K562 (cell line): ENCODE data around the gene CAV1. TPM values are rescaled to one million over a fixed set of nuclear protein-coding genes. Genes with fewer than 3 reads are reported as not detected.

Experiments
- ATAC-seq: fragments of 200-7000 bp; cut with Tn5 transposase; 3 replicates; pipeline ENCODE4 v1.9.1; 2020; ENCODE audit warnings: moderate library complexity
- BruUV-seq: library from RNA; stranded (reverse); fragments of 400-500 nt; replicated peaks from 2 replicates; lab custom pipeline; 2021; lab: Mats Ljungman, UMichigan
- CTCF ChIA-PET: fragments of 300-600 bp; formaldehyde crosslinking; extraction: SDS; loops from one replicate; lab custom pipeline; 2021; ENCODE audit warnings: low intra/inter-chr PET ratio; lab: Yijun Ruan, JAX
- POLR2A ChIA-PET: fragments of 300-600, 350-650 bp; sonication (Branson Sonifier 250); formaldehyde crosslinking; extraction: SDS; loops from one replicate; lab custom pipeline; 2021; ENCODE audit warnings: antibody characterized with exemption, inconsistent platforms; lab: Yijun Ruan, JAX
- DNase-seq, 4 experiments: peaks; one replicate each; pipeline versions ENCODE4 v3.0.0 to v3.0.0-alpha.2; 2011 to 2018; ENCODE audit warnings: low spot score in 3 of 4, mixed read lengths in 3 of 4; ENCODE audit errors: extremely low read depth in 1 of 4
- FAIRE-seq: peaks from 2 replicates; lab custom pipeline; 2011; peaks lifted over from hg19 to GRCh38; lab: Jason Lieb, UNC
- H2AFZ ChIP-seq: 2 replicates; pipeline ENCODE4 v1.6.0; 2011; ENCODE audit warnings: low read depth, low read length, control low read depth, inconsistent platforms
- H3K27ac ChIP-seq: fragments of 200-600 bp; 3 replicates; pipeline ENCODE4 v1.8.0; 2011; ENCODE audit warnings: low read depth, mild to moderate bottlenecking, control low read depth, inconsistent platforms, low read length, moderate library complexity, mixed read lengths; ENCODE audit errors: extremely low read depth
- H3K27me3 ChIP-seq, 2 experiments: fragments of 300-600 bp in 1 of 2; 2 replicates in 1 of 2; 3 replicates in 1 of 2; pipeline versions ENCODE4 v1.6.0 to v1.8.0; 2011; ENCODE audit warnings: inconsistent platforms in 2 of 2, low read length in 2 of 2, mild to moderate bottlenecking in 1 of 2, mixed read lengths in 1 of 2, moderate library complexity in 1 of 2; ENCODE audit not compliant: control insufficient read depth in 2 of 2, insufficient read depth in 2 of 2
- H3K36me3 ChIP-seq: fragments of 300-600 bp; 3 replicates; pipeline ENCODE4 v1.8.0; 2011; ENCODE audit warnings: mild to moderate bottlenecking, low read length, inconsistent platforms; ENCODE audit not compliant: control insufficient read depth, insufficient read depth
- H3K4me1 ChIP-seq, 2 experiments: fragments of 200-600 bp in 1 of 2; replicated peaks in 1 of 2; 2 replicates in 1 of 2; 3 replicates in 1 of 2; pipeline versions ENCODE4 v1.5.1 to v1.8.0; 2011; ENCODE audit warnings: inconsistent platforms in 2 of 2, low read length in 2 of 2, mild to moderate bottlenecking in 1 of 2, mixed read lengths in 1 of 2, moderate library complexity in 1 of 2; ENCODE audit not compliant: control insufficient read depth in 2 of 2, insufficient read depth in 2 of 2
- H3K4me2 ChIP-seq: 2 replicates; pipeline ENCODE4 v1.6.1; 2011; ENCODE audit warnings: low read length, control low read depth, inconsistent platforms, mixed read lengths; ENCODE audit not compliant: insufficient read depth
- H3K4me3 ChIP-seq: fragments of 200-600 bp; sonication (generic), shearing (Covaris generic); 2 replicates; pipeline ENCODE4 v1.5.1; 2016; ENCODE audit warnings: control low read depth, inconsistent platforms
- H3K79me2 ChIP-seq: fragments of 200-600 bp; 3 replicates; pipeline ENCODE4 v1.8.0; 2011; ENCODE audit warnings: low read length, inconsistent platforms; ENCODE audit not compliant: control insufficient read depth, insufficient read depth
- H3K9ac ChIP-seq, 2 experiments: 2 replicates each; pipeline versions ENCODE4 v1.6.0 to v1.6.1; 2011; ENCODE audit warnings: low read depth in 2 of 2, low read length in 2 of 2, control low read depth in 1 of 2, inconsistent platforms in 1 of 2, mild to moderate bottlenecking in 1 of 2, mixed read lengths in 1 of 2; ENCODE audit not compliant: insufficient read depth in 1 of 2
- H3K9me1 ChIP-seq: one replicate; pipeline ENCODE4 v1.6.0; 2011; ENCODE audit warnings: inconsistent platforms, mild to moderate bottlenecking, low read length, moderate library complexity; ENCODE audit not compliant: control insufficient read depth, insufficient read depth
- H3K9me3 ChIP-seq: replicated peaks from 2 replicates; pipeline ENCODE4 v1.5.1; 2011; ENCODE audit warnings: low read depth, low read length, inconsistent platforms; ENCODE audit not compliant: control insufficient read depth, insufficient read depth
- H4K20me1 ChIP-seq: replicated peaks from 2 replicates; pipeline ENCODE4 v1.6.1; 2011; ENCODE audit warnings: low read length, inconsistent platforms, mixed read lengths; ENCODE audit not compliant: control insufficient read depth, insufficient read depth
- SMAD2 ChIP-seq: fragments of 150-350 bp; IDR thresholded peaks from 2 replicates; pipeline ENCODE4 v1.6.1; 2014; ENCODE audit warnings: low read depth, mild to moderate bottlenecking, low read length
- TAF1 ChIP-seq: IDR thresholded peaks from 2 replicates; pipeline ENCODE4 v1.6.1; 2011; ENCODE audit warnings: mild to moderate bottlenecking, low read length, moderate library complexity; ENCODE audit not compliant: insufficient read depth, control insufficient read depth, severe bottlenecking; ENCODE audit errors: extremely low read depth
- WGBS: fragments of 100-300 bp; shearing (Covaris generic); methylation state at CpG from one replicate; pipeline ENCODE4 v1.1.6; 2016; ENCODE audit warnings: low coverage, mixed read lengths; ENCODE audit not compliant: insufficient coverage; ENCODE audit errors: missing lambda C conversion rate; 5-methylcytosine and 5-hydroxymethylcytosine counted together
- in situ Hi-C: fragments of 300-500 bp; cut with MboI; formaldehyde crosslinking; loops from 4 replicates; pipeline ENCODE4 v1.15.0; 2018; ENCODE audit warnings: inconsistent platforms, mixed read lengths
- intact Hi-C: fragments of 100-400 bp; cut with micrococcal nuclease; formaldehyde crosslinking; loops from 2 replicates; pipeline ENCODE4 v1.14.2; 2022
- polyA plus RNA-seq, 8 experiments: library from polyadenylated mRNA; depleted of rRNA in 4 of 8; stranded (reverse) in 5 of 8; unstranded in 3 of 8; fragments of >200 nt; fragmentation: Nextera tagmentation in 2 of 8; fragmentation: Illumina TruSeq in 1 of 8; extraction: Ambion mirVana in 2 of 8; extraction: Trizol in 1 of 8; gene quantifications; 2 replicates each; pipeline versions ENCODE4 v1.2.1 to v1.2.3, GENCODE V29; 2011 to 2014; ENCODE audit warnings: inconsistent platforms in 1 of 8, missing spikeins in 1 of 8
- total RNA-seq, 7 experiments: library from RNA; depleted of rRNA in 6 of 7; stranded (reverse); fragments of >200 nt in 6 of 7; fragmentation: Illumina TruSeq in 2 of 7; extraction: Trizol in 2 of 7; gene quantifications; 2 replicates each; pipeline versions ENCODE4 v1.2.1 to v1.2.3, GENCODE V29; 2011 to 2021; ENCODE audit warnings: low replicate concordance in 1 of 7
- TF ChIP-seq, protein P1 (sequence below): fragments of 250-450 bp; sonication (Bioruptor Pico); IDR thresholded peaks from 2 replicates; pipeline ENCODE4 v1.8.0; 2021; ENCODE audit warnings: moderate library complexity, mild to moderate bottlenecking, inconsistent platforms
- TF ChIP-seq, protein P2 (sequence below): fragments of 450-650 bp; IDR thresholded peaks from 2 replicates; pipeline ENCODE4 v1.6.1; 2016; ENCODE audit warnings: borderline replicate concordance
- TF ChIP-seq, protein P3 (sequence below): fragments of 450-650 bp; formaldehyde crosslinking; IDR thresholded peaks from 2 replicates; pipeline ENCODE4 v1.4.0; 2020; ENCODE audit warnings: mild to moderate bottlenecking, mixed read lengths

CAV1 gene
- total and polyA plus RNA-seq, 9 of the 15 experiments (the other 6 are each of a cell fraction or from before 2014, with no cell fraction given): 0.08 to 1.5 (median 0.63) TPM

- no peak for TF ChIP-seq TAF1
- TF ChIP-seq, protein P1, sequence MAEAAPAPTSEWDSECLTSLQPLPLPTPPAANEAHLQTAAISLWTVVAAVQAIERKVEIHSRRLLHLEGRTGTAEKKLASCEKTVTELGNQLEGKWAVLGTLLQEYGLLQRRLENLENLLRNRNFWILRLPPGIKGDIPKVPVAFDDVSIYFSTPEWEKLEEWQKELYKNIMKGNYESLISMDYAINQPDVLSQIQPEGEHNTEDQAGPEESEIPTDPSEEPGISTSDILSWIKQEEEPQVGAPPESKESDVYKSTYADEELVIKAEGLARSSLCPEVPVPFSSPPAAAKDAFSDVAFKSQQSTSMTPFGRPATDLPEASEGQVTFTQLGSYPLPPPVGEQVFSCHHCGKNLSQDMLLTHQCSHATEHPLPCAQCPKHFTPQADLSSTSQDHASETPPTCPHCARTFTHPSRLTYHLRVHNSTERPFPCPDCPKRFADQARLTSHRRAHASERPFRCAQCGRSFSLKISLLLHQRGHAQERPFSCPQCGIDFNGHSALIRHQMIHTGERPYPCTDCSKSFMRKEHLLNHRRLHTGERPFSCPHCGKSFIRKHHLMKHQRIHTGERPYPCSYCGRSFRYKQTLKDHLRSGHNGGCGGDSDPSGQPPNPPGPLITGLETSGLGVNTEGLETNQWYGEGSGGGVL (CRISPR knock-in tag): no peak
- TF ChIP-seq, protein P2, sequence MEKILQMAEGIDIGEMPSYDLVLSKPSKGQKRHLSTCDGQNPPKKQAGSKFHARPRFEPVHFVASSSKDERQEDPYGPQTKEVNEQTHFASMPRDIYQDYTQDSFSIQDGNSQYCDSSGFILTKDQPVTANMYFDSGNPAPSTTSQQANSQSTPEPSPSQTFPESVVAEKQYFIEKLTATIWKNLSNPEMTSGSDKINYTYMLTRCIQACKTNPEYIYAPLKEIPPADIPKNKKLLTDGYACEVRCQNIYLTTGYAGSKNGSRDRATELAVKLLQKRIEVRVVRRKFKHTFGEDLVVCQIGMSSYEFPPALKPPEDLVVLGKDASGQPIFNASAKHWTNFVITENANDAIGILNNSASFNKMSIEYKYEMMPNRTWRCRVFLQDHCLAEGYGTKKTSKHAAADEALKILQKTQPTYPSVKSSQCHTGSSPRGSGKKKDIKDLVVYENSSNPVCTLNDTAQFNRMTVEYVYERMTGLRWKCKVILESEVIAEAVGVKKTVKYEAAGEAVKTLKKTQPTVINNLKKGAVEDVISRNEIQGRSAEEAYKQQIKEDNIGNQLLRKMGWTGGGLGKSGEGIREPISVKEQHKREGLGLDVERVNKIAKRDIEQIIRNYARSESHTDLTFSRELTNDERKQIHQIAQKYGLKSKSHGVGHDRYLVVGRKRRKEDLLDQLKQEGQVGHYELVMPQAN: no peak
These were observed 68.7 kb downstream of the CAV1 start (continued) for GRCh38 chr7:116593359-116594075.

DNA sequence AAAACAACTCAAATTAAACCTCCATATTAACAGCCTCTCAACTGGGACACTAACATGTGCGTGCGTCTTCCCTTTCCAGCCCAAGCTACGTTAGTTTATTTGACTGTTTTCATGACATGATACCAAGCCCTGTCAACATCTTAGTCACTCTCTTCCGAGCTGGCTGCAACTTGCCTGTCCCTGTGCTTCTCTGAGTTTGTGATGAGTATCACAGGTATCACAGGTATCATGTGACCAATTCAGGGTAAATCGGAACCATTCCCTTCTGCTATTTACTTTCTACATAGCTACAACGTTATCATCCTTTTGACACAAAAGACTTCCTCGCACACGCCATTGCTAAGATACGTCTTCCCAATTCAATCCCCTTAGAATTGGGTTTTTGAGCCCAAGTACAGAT lies 70.2 kb downstream of the CAV1 start:
- H3K4me2 ChIP-seq: no peak overlapping the region
- no peaks in the 10 kb centered on the region for H3K79me2 ChIP-seq
- no peak overlapping the region for H3K9ac ChIP-seq
- no peak overlapping the region for H3K27ac ChIP-seq
- DNase-seq (no peak), FAIRE-seq (no peak), ATAC-seq (no peak)
- in situ Hi-C loops: no loop called here
- intact Hi-C loops: loop anchor here (5.0 to 10.0 kb wide), 2 partner anchors 132 to 530 kb away; no protein-coding TSS in a partner anchor
- BruUV-seq: no TSS peak
- H3K4me1 ChIP-seq: peaks cover 0 to 9% of the 10 kb centered on the region in 2 experiments; a peak in 3 of 5 replicates
- ChIA-PET CTCF (no interaction called here), POLR2A (interaction anchor here (0.9 to 1.0 kb wide), 2 partner anchors 12 to 18 kb away, joined by 3 to 5 read pairs; no protein-coding TSS in a partner anchor)
- WGBS: 2% methylated on average over 9 of the region's 9 CpGs
- H3K9me3 ChIP-seq: no peaks in the 10 kb centered on the region
- H3K27me3 ChIP-seq: peaks cover 14 to 19% of the 10 kb centered on the region in 2 experiments; a peak in 3 of 5 replicates
- H2AFZ ChIP-seq: no peak overlapping the region
- no peaks in the 10 kb centered on the region for H3K9me1 ChIP-seq
- TF ChIP-seq, protein P3, sequence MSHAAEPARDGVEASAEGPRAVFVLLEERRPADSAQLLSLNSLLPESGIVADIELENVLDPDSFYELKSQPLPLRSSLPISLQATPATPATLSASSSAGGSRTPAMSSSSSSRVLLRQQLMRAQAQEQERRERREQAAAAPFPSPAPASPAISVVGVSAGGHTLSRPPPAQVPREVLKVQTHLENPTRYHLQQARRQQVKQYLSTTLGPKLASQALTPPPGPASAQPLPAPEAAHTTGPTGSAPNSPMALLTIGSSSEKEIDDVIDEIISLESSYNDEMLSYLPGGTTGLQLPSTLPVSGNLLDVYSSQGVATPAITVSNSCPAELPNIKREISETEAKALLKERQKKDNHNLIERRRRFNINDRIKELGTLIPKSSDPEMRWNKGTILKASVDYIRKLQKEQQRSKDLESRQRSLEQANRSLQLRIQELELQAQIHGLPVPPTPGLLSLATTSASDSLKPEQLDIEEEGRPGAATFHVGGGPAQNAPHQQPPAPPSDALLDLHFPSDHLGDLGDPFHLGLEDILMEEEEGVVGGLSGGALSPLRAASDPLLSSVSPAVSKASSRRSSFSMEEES (CRISPR knock-in tag): peak; percentile 71
- no peak for TF ChIP-seq SMAD2
- TF ChIP-seq, all 486 proteins: peak for 1
- H3K4me3 ChIP-seq: no peak overlapping the region
- H3K36me3 ChIP-seq: no peaks in the 10 kb centered on the region
- H4K20me1 ChIP-seq: no peaks in the 10 kb centered on the region
